Measurements from ENCODE around the gene AOPEP. TPM values are rescaled to one million over a fixed set of nuclear protein-coding genes. Genes with fewer than 3 reads are reported as not detected.

AOPEP gene
- total and polyA plus RNA-seq, 2 of the 13 experiments (the other 11 are each of a cell fraction or from before 2014, with no cell fraction given) = 22.2 to 41.6 TPM

- no peak for TF ChIP-seq ZNF704 (CRISPR knock-in tag; IDR thresholded peaks at IDR 0.05; ENCODE audit: borderline replicate concordance)
- TF ChIP-seq TAF1 (CRISPR knock-in tag; IDR thresholded peaks at IDR 0.05) = peak; percentile 49; the same call in 1 of the 2 replicates
- TF ChIP-seq ZNF318 (CRISPR knock-in tag; IDR thresholded peaks at IDR 0.05) = no peak
- no peak for TF ChIP-seq ZNF597 (CRISPR knock-in tag; IDR thresholded peaks at IDR 0.05)
- TF ChIP-seq PAX8 (CRISPR knock-in tag; IDR thresholded peaks at IDR 0.05; ENCODE audit: borderline replicate concordance) = no peak
- TF ChIP-seq ZNF639 (CRISPR knock-in tag; conservative IDR thresholded peaks at IDR 0.05) = 0 out of 2 replicates have a peak, but pooled peaks have one; percentile 59
- no peak for TF ChIP-seq NAIF1 (CRISPR knock-in tag; IDR thresholded peaks at IDR 0.05; ENCODE audit: borderline replicate concordance)
- no peak for TF ChIP-seq MYC (CRISPR knock-in tag; IDR thresholded peaks at IDR 0.05; ENCODE audit: borderline replicate concordance)
- no peak; the same call in 1 of the 2 replicates for TF ChIP-seq RARA (CRISPR knock-in tag; IDR thresholded peaks at IDR 0.05)
- TF ChIP-seq NFAT5 (CRISPR knock-in tag; IDR thresholded peaks at IDR 0.05) = no peak
- TF ChIP-seq SRY (CRISPR knock-in tag; IDR thresholded peaks at IDR 0.05) = no peak
- TF ChIP-seq KLF15 (CRISPR knock-in tag; IDR thresholded peaks at IDR 0.05; ENCODE audit: borderline replicate concordance) = no peak
These were observed 127.4 kb downstream of the AOPEP start (continued) for GRCh38 chr9:94853887-94854286.
